Measurements from ENCODE around the gene FGF1. TPM values are rescaled to one million over a fixed set of nuclear protein-coding genes. Genes with fewer than 3 reads are reported as not detected.

FGF1 gene
- total RNA-seq, 1 donor from 2014 or later = not detected

DNA sequence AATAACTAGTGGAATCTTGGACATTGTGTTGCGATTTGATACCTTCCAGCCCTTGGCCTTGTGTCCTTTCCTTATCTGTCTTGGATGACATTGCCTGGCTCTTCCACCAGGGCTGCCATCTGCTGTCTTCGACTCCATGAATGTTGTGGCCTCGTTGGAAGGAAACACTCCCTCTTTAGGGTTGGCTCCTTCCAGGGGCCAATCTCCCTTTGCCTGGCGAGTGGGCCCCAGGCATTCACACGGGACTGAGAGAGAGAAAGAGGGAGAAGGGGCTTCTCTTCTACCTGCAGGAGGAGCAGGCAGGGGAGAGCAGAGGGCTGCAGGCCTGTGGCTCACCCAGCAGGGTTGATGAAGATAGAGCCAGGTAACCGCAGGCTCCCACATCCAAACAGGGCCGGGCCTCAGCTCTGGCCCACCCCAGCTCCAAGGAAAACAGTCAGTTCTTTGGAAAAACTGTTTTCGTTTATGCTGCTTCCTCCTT, 31.3 kb downstream of the FGF1 start:
- H3K27me3 ChIP-seq = no peaks in the 10 kb centered on the region
- H3F3A ChIP-seq (ENCODE audit: low read depth) = no peaks in the 10 kb centered on the region
- H3K79me2 ChIP-seq (ENCODE audit: low read depth) = no peaks in the 10 kb centered on the region
- H3K4me3 ChIP-seq = no peak overlapping the region
- H4K20me1 ChIP-seq (ENCODE audit: low read depth) = no peaks in the 10 kb centered on the region
- DNase-seq (ENCODE audit: low spot score) = no peak
- Mint-ChIP-seq H3K4me3 (no peak overlapping the region), H3K4me1 (peaks cover 4% of the 10 kb centered on the region), H3K36me3 (no peaks in the 10 kb centered on the region), H3K9me3 (no peaks in the 10 kb centered on the region), H3K27me3 (ENCODE audit: insufficient read depth, low read depth) (peaks cover 2% of the 10 kb centered on the region), H3K27ac (no peak overlapping the region)
- H3K4me1 ChIP-seq = no peaks in the 10 kb centered on the region
- no peak overlapping the region for H3K9ac ChIP-seq
- TF ChIP-seq EZH2 (IDR thresholded peaks at IDR 0.05) (no peak), EZH2phosphoT487 (IDR thresholded peaks at IDR 0.05) (no peak)
- TF ChIP-seq, protein P1, sequence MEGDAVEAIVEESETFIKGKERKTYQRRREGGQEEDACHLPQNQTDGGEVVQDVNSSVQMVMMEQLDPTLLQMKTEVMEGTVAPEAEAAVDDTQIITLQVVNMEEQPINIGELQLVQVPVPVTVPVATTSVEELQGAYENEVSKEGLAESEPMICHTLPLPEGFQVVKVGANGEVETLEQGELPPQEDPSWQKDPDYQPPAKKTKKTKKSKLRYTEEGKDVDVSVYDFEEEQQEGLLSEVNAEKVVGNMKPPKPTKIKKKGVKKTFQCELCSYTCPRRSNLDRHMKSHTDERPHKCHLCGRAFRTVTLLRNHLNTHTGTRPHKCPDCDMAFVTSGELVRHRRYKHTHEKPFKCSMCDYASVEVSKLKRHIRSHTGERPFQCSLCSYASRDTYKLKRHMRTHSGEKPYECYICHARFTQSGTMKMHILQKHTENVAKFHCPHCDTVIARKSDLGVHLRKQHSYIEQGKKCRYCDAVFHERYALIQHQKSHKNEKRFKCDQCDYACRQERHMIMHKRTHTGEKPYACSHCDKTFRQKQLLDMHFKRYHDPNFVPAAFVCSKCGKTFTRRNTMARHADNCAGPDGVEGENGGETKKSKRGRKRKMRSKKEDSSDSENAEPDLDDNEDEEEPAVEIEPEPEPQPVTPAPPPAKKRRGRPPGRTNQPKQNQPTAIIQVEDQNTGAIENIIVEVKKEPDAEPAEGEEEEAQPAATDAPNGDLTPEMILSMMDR (IDR thresholded peaks at IDR 0.05) = no peak
- H3K27ac ChIP-seq = no peak overlapping the region
- no peak overlapping the region for H2AFZ ChIP-seq (replicated peaks)
- H3K9me3 ChIP-seq (ENCODE audit: low read depth) = no peaks in the 10 kb centered on the region
- H3K36me3 ChIP-seq = no peaks in the 10 kb centered on the region
- H3K4me2 ChIP-seq = no peak overlapping the region

DNA sequence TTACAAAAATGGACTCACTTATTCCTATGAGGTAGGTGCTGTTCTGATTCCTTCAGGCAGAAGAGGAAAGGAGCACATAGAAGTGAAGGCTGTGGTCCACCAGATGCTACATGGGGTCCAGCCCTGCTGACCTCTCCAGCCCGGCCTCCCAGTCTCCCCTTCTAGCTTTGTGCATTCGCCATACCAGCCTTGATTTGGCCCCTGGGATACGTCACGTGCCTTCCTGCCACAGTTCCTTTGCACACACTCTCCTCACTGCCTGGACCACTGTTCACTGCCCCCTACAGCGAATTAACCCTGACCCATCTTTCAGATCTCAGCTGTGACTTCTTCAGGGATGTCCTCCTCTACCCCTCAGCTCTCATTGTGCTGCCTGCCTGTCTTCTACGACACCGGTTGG, 32.6 kb downstream of the FGF1 start:
- Mint-ChIP-seq H3K9me3 (no peaks in the 10 kb centered on the region), H3K27ac (no peak overlapping the region), H3K4me3 (no peak overlapping the region), H3K36me3 (no peaks in the 10 kb centered on the region), H3K4me1 (peaks cover 4% of the 10 kb centered on the region), H3K27me3 (ENCODE audit: insufficient read depth, low read depth) (peaks cover 2% of the 10 kb centered on the region)
- no peak for DNase-seq (ENCODE audit: low spot score)
- TF ChIP-seq, protein P1 (IDR thresholded peaks at IDR 0.05) = no peak
- TF ChIP-seq EZH2phosphoT487 (IDR thresholded peaks at IDR 0.05) (no peak), EZH2 (IDR thresholded peaks at IDR 0.05) (no peak)
- Histone ChIP-seq H2AFZ (replicated peaks) (no peak overlapping the region), H3K4me3 (no peak overlapping the region), H3K4me2 (no peak overlapping the region), H3F3A (ENCODE audit: low read depth) (no peaks in the 10 kb centered on the region), H3K4me1 (no peaks in the 10 kb centered on the region), H4K20me1 (ENCODE audit: low read depth) (no peaks in the 10 kb centered on the region), H3K27me3 (no peaks in the 10 kb centered on the region), H3K27ac (no peak overlapping the region), H3K9ac (no peak overlapping the region), H3K36me3 (no peaks in the 10 kb centered on the region), H3K9me3 (ENCODE audit: low read depth) (no peaks in the 10 kb centered on the region), H3K79me2 (ENCODE audit: low read depth) (no peaks in the 10 kb centered on the region)

DNA sequence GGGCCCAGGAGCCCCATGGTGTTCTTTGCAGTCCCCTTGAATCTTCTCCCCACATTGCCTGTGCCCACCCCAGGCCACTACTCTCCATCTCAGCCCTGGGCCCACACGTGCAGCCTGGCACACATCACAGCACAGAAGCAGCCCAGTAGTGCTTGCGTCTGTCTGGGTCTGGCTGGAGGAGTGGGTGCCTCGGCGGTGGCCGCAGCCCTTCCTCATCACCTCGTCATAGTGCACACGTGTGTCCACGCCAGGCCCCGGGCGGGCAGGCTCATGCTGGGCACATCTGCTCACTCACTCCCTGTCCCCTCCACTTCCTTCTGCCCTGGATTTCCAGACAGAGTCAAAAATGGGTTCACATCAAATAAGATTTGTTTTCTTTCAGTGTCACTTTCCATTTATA, 33.3 kb downstream of the FGF1 start:
- no peaks in the 10 kb centered on the region for H3K4me1 ChIP-seq
- Mint-ChIP-seq H3K4me3 (no peak overlapping the region), H3K36me3 (no peaks in the 10 kb centered on the region), H3K4me1 (peaks cover 4% of the 10 kb centered on the region), H3K27me3 (ENCODE audit: insufficient read depth, low read depth) (peaks cover 2% of the 10 kb centered on the region), H3K9me3 (no peaks in the 10 kb centered on the region), H3K27ac (no peak overlapping the region)
- H3K9ac ChIP-seq = no peak overlapping the region
- H3K27me3 ChIP-seq = no peaks in the 10 kb centered on the region
- no peaks in the 10 kb centered on the region for H3F3A ChIP-seq (ENCODE audit: low read depth)
- no peaks in the 10 kb centered on the region for H3K79me2 ChIP-seq (ENCODE audit: low read depth)
- H3K36me3 ChIP-seq = no peaks in the 10 kb centered on the region
- H3K4me2 ChIP-seq = no peak overlapping the region
- H3K4me3 ChIP-seq = no peak overlapping the region
- H2AFZ ChIP-seq (replicated peaks) = no peak overlapping the region
- TF ChIP-seq, protein P1 (IDR thresholded peaks at IDR 0.05) = no peak
- no peak for TF ChIP-seq EZH2phosphoT487 (IDR thresholded peaks at IDR 0.05)
- no peak for TF ChIP-seq EZH2 (IDR thresholded peaks at IDR 0.05)
- no peak overlapping the region for H3K27ac ChIP-seq
- no peak for DNase-seq (ENCODE audit: low spot score)
- no peaks in the 10 kb centered on the region for H4K20me1 ChIP-seq (ENCODE audit: low read depth)
- no peaks in the 10 kb centered on the region for H3K9me3 ChIP-seq (ENCODE audit: low read depth)
